ENCODE data around the gene FOXE3. TPM values are rescaled to one million over a fixed set of nuclear protein-coding genes. Genes with fewer than 3 reads are reported as not detected.

FOXE3 gene
- total and polyA plus RNA-seq, 2 donors (not counting 3 experiments of a cell fraction or from before 2014, with no cell fraction given), result not detected

- Histone ChIP-seq H3K27ac (ENCODE audit: insufficient read depth, low read depth, low read length) (no peak overlapping the region), H3K9me1 (replicated peaks; ENCODE audit: control insufficient read depth, extremely low read depth, insufficient read depth, low read length) (no peaks in the 10 kb centered on the region), H2AFZ (ENCODE audit: low read depth, low read length) (no peak overlapping the region), H3K9ac (replicated peaks; ENCODE audit: extremely low read depth, insufficient read depth, low read length) (no peak overlapping the region), H3K36me3 (ENCODE audit: control insufficient read depth in 2 of 2, extremely low read depth in 1 of 2, insufficient read depth in 2 of 2, low read length in 2 of 2) (peaks cover 7 to 18% of the 10 kb centered on the region in 2 experiments), H3K27me3 (ENCODE audit: control insufficient read depth in 2 of 2, insufficient read depth in 2 of 2, low read length in 2 of 2) (no peaks in the 10 kb centered on the region), H3K9me3 (replicated peaks; ENCODE audit: control insufficient read depth, insufficient read depth, low read length) (no peaks in the 10 kb centered on the region), H3K4me1 (ENCODE audit: control insufficient read depth, extremely low read depth, insufficient read depth, low read length) (no peaks in the 10 kb centered on the region), H3K4me2 (ENCODE audit: insufficient read depth, low read length) (no peak overlapping the region), H3K4me3 (replicated peaks in 1 of 3; ENCODE audit: insufficient read depth in 1 of 3, low read depth in 1 of 3, low read length in 3 of 3) (no peak overlapping the region), H3K79me2 (ENCODE audit: control insufficient read depth, insufficient read depth, low read length) (no peaks in the 10 kb centered on the region), H4K20me1 (replicated peaks; ENCODE audit: control insufficient read depth, extremely low read depth, insufficient read depth, low read length) (no peaks in the 10 kb centered on the region)
- no peak for DNase-seq (ENCODE audit: low read depth, low spot score)
- dilution Hi-C loops (cut with MboI; ENCODE audit: extremely low pct_ligation_motif_present, low sequenced_read_pairs), result no loop called here
- ChIA-PET CTCF (no interaction called here), POLR2A (no interaction called here)
- intact Hi-C loops (cut with micrococcal nuclease), result loop anchor here (5.0 kb wide), 1 partner anchor 81 kb away; no protein-coding TSS in a partner anchor
- no TSS peak for BruUV-seq (replicated peaks)
- no peak for FAIRE-seq
- TF ChIP-seq CTCF (IDR thresholded peaks at IDR 0.05; ENCODE audit: extremely low read depth in 1 of 2, insufficient read depth in 1 of 2, low read depth in 1 of 2, low read length in 2 of 2) (no peak), POLR2AphosphoS5 (IDR thresholded peaks at IDR 0.05; ENCODE audit: insufficient read depth, low read depth, low read length) (no peak), MYC (IDR thresholded peaks at IDR 0.05; ENCODE audit: low read depth, low read length) (no peak), MAX (IDR thresholded peaks at IDR 0.05; ENCODE audit: insufficient read depth, insufficient read length) (no peak), POLR2A (IDR thresholded peaks at IDR 0.05; ENCODE audit: low read depth, low read length) (no peak), EZH2 (IDR thresholded peaks at IDR 0.05; ENCODE audit: borderline replicate concordance, low read depth, low read length, severe bottlenecking) (no peak), FOS (IDR thresholded peaks at IDR 0.05; ENCODE audit: borderline replicate concordance, insufficient read depth, low read length) (no peak), GATA2 (IDR thresholded peaks at IDR 0.05; ENCODE audit: insufficient read depth, insufficient read length, low read depth, low read length) (no peak)
These were observed 37.9 kb upstream of the FOXE3 start for GRCh38 chr1:47378147-47378546.

All from endothelial cell of umbilical vein (primary cell).